Activated naive CD4-positive, alpha-beta T cell treated with anti-CD3 and anti-CD28 coated beads, Interleukin-2, amount 50 U/mL, for 72 hours (primary cell): ENCODE data around the gene ADAM22. TPM values are rescaled to one million over a fixed set of nuclear protein-coding genes. Genes with fewer than 3 reads are reported as not detected.
"Not testable (repeated sequence)": the region's sequence is repeated elsewhere in the genome, so short reads cannot be mapped to it uniquely, and the experiment has no call there.

Experiments used
- ATAC-seq, 2 donors: fragments of 150-1000 bp; cut with Tn5 transposase; 2 replicates each; pipeline ENCODE4 v1.10.0; 2021; ENCODE audit warnings: mild to moderate bottlenecking in 2 of 2, moderate library complexity in 2 of 2
- DNase-seq, 2 donors: peaks; one replicate each; pipeline ENCODE4 v3.0.0; 2021 to 2022; ENCODE audit warnings: low spot score in 2 of 2
- H3K27ac Mint-ChIP-seq, 2 donors: one replicate each; pipeline ENCODE4 v1.8.0; 2022; ENCODE audit warnings: mild to moderate bottlenecking in 2 of 2, mixed read lengths in 2 of 2
- H3K36me3 Mint-ChIP-seq, 2 donors: one replicate each; pipeline ENCODE4 v1.8.0; 2022; ENCODE audit warnings: mixed read lengths in 2 of 2
- H3K9me3 Mint-ChIP-seq, 2 donors: one replicate each; pipeline ENCODE4 v1.8.0; 2022; ENCODE audit warnings: mixed read lengths in 2 of 2
- total RNA-seq, 2 donors: library from RNA; stranded (reverse); gene quantifications; one replicate each; pipeline ENCODE4 v1.2.3, GENCODE V29; 2022

ADAM22 gene
- total RNA-seq, 2 donors from 2014 or later, result 0.27 to 1.3 TPM

GRCh38 chr7:88155756-88156155 is 221.7 kb downstream of the ADAM22 start:
- Mint-ChIP-seq H3K36me3 (peaks cover 15 to 36% of the 10 kb centered on the region in 2 donors), H3K9me3 (peaks cover 22 to 25% of the 10 kb centered on the region in 2 donors), H3K27ac (no peak overlapping the region)
- DNase-seq (no peak), ATAC-seq (no peak)

GRCh38 chr7:88156356-88156755 is 222.3 kb downstream of the ADAM22 start:
- ATAC-seq, result no peak
- no peak overlapping the region for H3K27ac Mint-ChIP-seq
- peaks cover 22 to 25% of the 10 kb centered on the region in 2 donors for H3K9me3 Mint-ChIP-seq
- DNase-seq, result no peak
- peaks cover 15 to 36% of the 10 kb centered on the region in 2 donors for H3K36me3 Mint-ChIP-seq

- not testable (repeated sequence) for ATAC-seq, DNase-seq, H3K27ac Mint-ChIP-seq
- Mint-ChIP-seq H3K36me3 (peaks cover 15 to 36% of the 10 kb centered on the region in 2 donors), H3K9me3 (peaks cover 26 to 28% of the 10 kb centered on the region in 2 donors)
Observed at GRCh38 chr7:88159741-88160140, 225.7 kb downstream of the ADAM22 start.

- peaks cover 3 to 4% of the 10 kb centered on the region in 2 donors for H3K9me3 Mint-ChIP-seq
- H3K36me3 Mint-ChIP-seq, result no peaks in the 10 kb centered on the region
- no peak overlapping the region for H3K27ac Mint-ChIP-seq
- ATAC-seq (no peak), DNase-seq (no peak)
Observed at GRCh38 chr7:88165697-88166096, 231.6 kb downstream of the ADAM22 start.

- DNase-seq, result no peak
- H3K9me3 Mint-ChIP-seq, result no peaks in the 10 kb centered on the region
- ATAC-seq, result no peak
- no peaks in the 10 kb centered on the region for H3K36me3 Mint-ChIP-seq
- H3K27ac Mint-ChIP-seq, result no peak overlapping the region
Observed at GRCh38 chr7:88167223-88167622, 233.2 kb downstream of the ADAM22 start.

GRCh38 chr7:88167721-88168120 is 233.7 kb downstream of the ADAM22 start:
- ATAC-seq (no peak), DNase-seq (no peak)
- H3K27ac Mint-ChIP-seq, result peak overlapping the region in 1 of 2 donors; percentile 3
- no peaks in the 10 kb centered on the region for H3K36me3 Mint-ChIP-seq
- no peaks in the 10 kb centered on the region for H3K9me3 Mint-ChIP-seq

- no peak for DNase-seq
- Mint-ChIP-seq H3K36me3 (no peaks in the 10 kb centered on the region), H3K9me3 (no peaks in the 10 kb centered on the region), H3K27ac (no peak overlapping the region)
- no peak for ATAC-seq
Observed at GRCh38 chr7:88169717-88170320, 235.8 kb downstream of the ADAM22 start.

GRCh38 chr7:88172842-88173241 is 238.8 kb downstream of the ADAM22 start:
- ATAC-seq (no peak), DNase-seq (no peak)
- H3K27ac Mint-ChIP-seq, result no peak overlapping the region
- no peaks in the 10 kb centered on the region for H3K36me3 Mint-ChIP-seq
- H3K9me3 Mint-ChIP-seq, result no peaks in the 10 kb centered on the region

- no peak for ATAC-seq
- H3K9me3 Mint-ChIP-seq, result no peaks in the 10 kb centered on the region
- H3K36me3 Mint-ChIP-seq, result no peaks in the 10 kb centered on the region
- no peak overlapping the region for H3K27ac Mint-ChIP-seq
- no peak for DNase-seq
Observed at GRCh38 chr7:88176190-88176589, 242.1 kb downstream of the ADAM22 start.

- no peak for ATAC-seq
- Mint-ChIP-seq H3K36me3 (no peaks in the 10 kb centered on the region), H3K9me3 (no peaks in the 10 kb centered on the region), H3K27ac (no peak overlapping the region)
- DNase-seq, result no peak
Observed at GRCh38 chr7:88183051-88183450, 249.0 kb downstream of the ADAM22 start.

- Mint-ChIP-seq H3K9me3 (no peaks in the 10 kb centered on the region), H3K27ac (no peak overlapping the region), H3K36me3 (no peaks in the 10 kb centered on the region)
- peak; percentile 13 to 77 for ATAC-seq
- no peak for DNase-seq
Observed at GRCh38 chr7:88184848-88185304, 250.8 kb downstream of the ADAM22 start.

- ATAC-seq (no peak), DNase-seq (no peak)
- H3K27ac Mint-ChIP-seq, result no peak overlapping the region
- no peaks in the 10 kb centered on the region for H3K9me3 Mint-ChIP-seq
- H3K36me3 Mint-ChIP-seq, result no peaks in the 10 kb centered on the region
Observed at GRCh38 chr7:88185650-88186049, 251.6 kb downstream of the ADAM22 start.

- H3K27ac Mint-ChIP-seq, result no peak overlapping the region
- H3K9me3 Mint-ChIP-seq, result no peaks in the 10 kb centered on the region
- no peak for ATAC-seq
- H3K36me3 Mint-ChIP-seq, result no peaks in the 10 kb centered on the region
- DNase-seq, result no peak
Observed at GRCh38 chr7:88191911-88192310, 257.9 kb downstream of the ADAM22 start.

GRCh38 chr7:88200261-88200660 is 266.2 kb downstream of the ADAM22 start:
- Mint-ChIP-seq H3K27ac (no peak overlapping the region), H3K9me3 (no peaks in the 10 kb centered on the region), H3K36me3 (peaks cover 5 to 27% of the 10 kb centered on the region in 2 donors)
- no peak for DNase-seq
- no peak for ATAC-seq

GRCh38 chr7:88200789-88201188 is 266.7 kb downstream of the ADAM22 start:
- DNase-seq (no peak), ATAC-seq (no peak)
- peaks cover 6 to 33% of the 10 kb centered on the region in 2 donors for H3K36me3 Mint-ChIP-seq
- H3K9me3 Mint-ChIP-seq, result no peaks in the 10 kb centered on the region
- H3K27ac Mint-ChIP-seq, result no peak overlapping the region

GRCh38 chr7:88201305-88201704 is 267.3 kb downstream of the ADAM22 start:
- no peak overlapping the region for H3K27ac Mint-ChIP-seq
- H3K9me3 Mint-ChIP-seq, result no peaks in the 10 kb centered on the region
- DNase-seq (no peak), ATAC-seq (no peak)
- H3K36me3 Mint-ChIP-seq, result peaks cover 11 to 37% of the 10 kb centered on the region in 2 donors

- ATAC-seq (no peak), DNase-seq (no peak)
- Mint-ChIP-seq H3K36me3 (peaks cover 11 to 37% of the 10 kb centered on the region in 2 donors), H3K27ac (peak overlapping the region in 1 of 2 donors; percentile 25), H3K9me3 (no peaks in the 10 kb centered on the region)
Observed at GRCh38 chr7:88202278-88202677, 268.2 kb downstream of the ADAM22 start.

- H3K9me3 Mint-ChIP-seq, result no peaks in the 10 kb centered on the region
- DNase-seq (no peak), ATAC-seq (no peak)
- H3K27ac Mint-ChIP-seq, result no peak overlapping the region
- peaks cover 11 to 37% of the 10 kb centered on the region in 2 donors for H3K36me3 Mint-ChIP-seq
Observed at GRCh38 chr7:88202799-88203198, 268.7 kb downstream of the ADAM22 start.
